Measurements from ENCODE around the gene RPS6KL1. TPM values are rescaled to one million over a fixed set of nuclear protein-coding genes. Genes with fewer than 3 reads are reported as not detected.
A peak's percentile ranks its signal among the peaks of the same experiment; 100 is the strongest.

RPS6KL1 gene
- polyA plus RNA-seq, 4 donors = 0.72 to 1.8 (median 1.2) TPM

GRCh38 chr14:74896400-74896799 is 26.7 kb downstream of the RPS6KL1 start:
- no peak for DNase-seq (ENCODE audit: low read depth in 4 of 4, low spot score in 3 of 4)

GRCh38 chr14:74893614-74894091 is 29.4 kb downstream of the RPS6KL1 start:
- no peak for DNase-seq (ENCODE audit: low read depth in 4 of 4, low spot score in 3 of 4)

- DNase-seq (ENCODE audit: low read depth in 4 of 4, low spot score in 3 of 4) = no peak
Observed at GRCh38 chr14:74892745-74893144, 30.3 kb downstream of the RPS6KL1 start.

- no peak for DNase-seq (ENCODE audit: low read depth in 4 of 4, low spot score in 3 of 4)
Observed at GRCh38 chr14:74891870-74892269, 31.2 kb downstream of the RPS6KL1 start.

- DNase-seq (ENCODE audit: low read depth in 4 of 4, low spot score in 3 of 4) = no peak
Observed at GRCh38 chr14:74890262-74890661, 32.8 kb downstream of the RPS6KL1 start.

GRCh38 chr14:74888164-74889158 is 34.6 kb downstream of the RPS6KL1 start:
- no peak for DNase-seq (ENCODE audit: low read depth in 4 of 4, low spot score in 3 of 4)

- no peak for DNase-seq (ENCODE audit: low read depth in 4 of 4, low spot score in 3 of 4)
Observed at GRCh38 chr14:74886001-74886400, 37.1 kb downstream of the RPS6KL1 start.

- DNase-seq (ENCODE audit: low read depth in 4 of 4, low spot score in 3 of 4) = no peak
Observed at GRCh38 chr14:74882103-74882920, 40.7 kb downstream of the RPS6KL1 start.

GRCh38 chr14:74881431-74882102 is 41.5 kb downstream of the RPS6KL1 start, which contains the start of gene DLST:
Gene DLST, plus strand, starts transcription at chr14:74881916. Its CDS starts 38 bp downstream, at chr14:74881954.
- DNase-seq (ENCODE audit: low read depth in 4 of 4, low spot score in 3 of 4) = peak; percentile 68 to 76 (median 72)

GRCh38 chr14:74879427-74880182 is 43.5 kb downstream of the RPS6KL1 start:
- DNase-seq (ENCODE audit: low read depth in 4 of 4, low spot score in 3 of 4) = no peak

GRCh38 chr14:74875941-74876913 is 46.8 kb downstream of the RPS6KL1 start, which contains the start of gene PROX2:
Gene PROX2, minus strand, starts transcription at chr14:74876145. Its CDS starts 12,311 bp downstream, at chr14:74863834.
- no peak for DNase-seq (ENCODE audit: low read depth in 4 of 4, low spot score in 3 of 4)

GRCh38 chr14:74875204-74875603 is 47.9 kb downstream of the RPS6KL1 start:
- no peak for DNase-seq (ENCODE audit: low read depth in 4 of 4, low spot score in 3 of 4)

- DNase-seq (ENCODE audit: low read depth in 4 of 4, low spot score in 3 of 4) = no peak
Observed at GRCh38 chr14:74871819-74872218, 51.2 kb downstream of the RPS6KL1 start.

GRCh38 chr14:74868739-74869138 is 54.3 kb downstream of the RPS6KL1 start:
- DNase-seq (ENCODE audit: low read depth in 4 of 4, low spot score in 3 of 4) = no peak

- DNase-seq (ENCODE audit: low read depth in 4 of 4, low spot score in 3 of 4) = no peak
Observed at GRCh38 chr14:74867673-74868072, 55.4 kb downstream of the RPS6KL1 start.

- no peak for DNase-seq (ENCODE audit: low read depth in 4 of 4, low spot score in 3 of 4)
Observed at GRCh38 chr14:74866708-74867389, 56.2 kb downstream of the RPS6KL1 start.

GRCh38 chr14:74865156-74865555 is 57.9 kb downstream of the RPS6KL1 start:
- no peak for DNase-seq (ENCODE audit: low read depth in 4 of 4, low spot score in 3 of 4)

GRCh38 chr14:74864198-74864597 is 58.9 kb downstream of the RPS6KL1 start:
- no peak for DNase-seq (ENCODE audit: low read depth in 4 of 4, low spot score in 3 of 4)

Measured in left renal pelvis (tissue), 4 donors.